ENCODE results near the gene SLFN11.
"Not testable (repeated sequence)": the region's sequence is repeated elsewhere in the genome, so short reads cannot be mapped to it uniquely, and the experiment has no call there.

The SLFN11 gene

GRCh38 chr17:35373534-35373983, at the start of gene SLFN11:
Gene SLFN11, minus strand, starts transcription at chr17:35373621. Its CDS starts 9,814 bp downstream, at chr17:35363807.
- in situ Hi-C loops (cut with HindIII; ENCODE audit: low sequenced_read_pairs), result no loop called here

GRCh38 chr17:35421069-35421468, 47.6 kb upstream of the SLFN11 start:
- in situ Hi-C loops (cut with HindIII; ENCODE audit: low sequenced_read_pairs), result not testable (repeated sequence)

DNA sequence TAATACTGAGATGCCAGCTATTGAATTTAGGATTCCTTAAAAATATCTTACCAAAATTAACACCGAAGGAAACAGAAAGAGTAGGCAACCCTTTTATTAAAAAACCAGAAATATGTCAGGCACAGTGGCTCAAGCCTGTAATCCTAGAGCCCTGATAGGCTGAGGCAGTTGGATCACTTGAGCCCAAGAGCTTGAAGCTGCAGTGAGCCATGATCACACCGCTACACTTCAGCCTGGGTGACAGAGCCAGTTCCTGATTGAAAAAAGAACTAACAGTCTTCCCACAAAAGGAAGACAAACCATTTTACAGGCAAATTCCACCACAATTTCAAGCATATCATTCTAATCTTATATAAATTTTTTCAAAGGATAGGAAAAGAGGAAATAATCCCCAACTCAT, 43.2 kb upstream of the SLFN11 start:
- in situ Hi-C loops (cut with HindIII; ENCODE audit: low sequenced_read_pairs), result no loop called here

DNA sequence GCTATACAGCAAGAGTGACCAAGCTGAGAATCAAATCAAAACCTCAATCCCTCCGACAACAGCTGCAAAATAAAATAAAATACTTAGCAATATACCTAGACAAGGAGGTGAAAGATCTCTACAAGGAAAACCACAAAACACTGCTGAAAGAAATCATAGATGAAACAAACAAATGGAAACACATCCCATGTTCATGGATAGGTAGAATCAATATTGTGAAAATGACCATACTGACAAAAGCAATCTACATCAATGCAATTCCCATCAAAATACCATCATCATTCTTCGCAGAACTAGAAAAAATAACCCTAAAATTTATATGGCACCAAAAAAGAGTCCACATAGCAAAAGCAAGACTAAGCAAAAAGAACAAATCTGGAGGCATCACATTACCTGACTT, 41.3 kb upstream of the SLFN11 start:
- in situ Hi-C loops (cut with HindIII; ENCODE audit: low sequenced_read_pairs), result not testable (repeated sequence)

DNA sequence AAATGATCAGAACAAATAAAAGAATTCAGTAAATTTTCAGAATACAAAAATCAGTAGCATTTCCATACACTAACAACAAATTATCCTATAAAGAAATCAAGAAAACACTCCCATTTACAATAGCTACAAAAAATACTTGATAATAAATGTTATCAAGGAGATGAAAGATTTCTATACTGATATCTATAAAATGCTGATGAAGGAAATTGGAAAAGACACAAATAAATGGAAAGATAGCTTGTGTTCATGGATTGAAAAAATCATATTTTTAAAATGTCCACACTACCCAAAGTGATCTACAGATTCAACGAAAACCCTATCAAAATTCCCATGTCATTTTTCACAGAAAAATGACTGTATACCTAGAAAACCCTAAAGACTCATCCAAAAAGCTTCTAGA, 40.8 kb upstream of the SLFN11 start:
- in situ Hi-C loops (cut with HindIII; ENCODE audit: low sequenced_read_pairs), result no loop called here

DNA sequence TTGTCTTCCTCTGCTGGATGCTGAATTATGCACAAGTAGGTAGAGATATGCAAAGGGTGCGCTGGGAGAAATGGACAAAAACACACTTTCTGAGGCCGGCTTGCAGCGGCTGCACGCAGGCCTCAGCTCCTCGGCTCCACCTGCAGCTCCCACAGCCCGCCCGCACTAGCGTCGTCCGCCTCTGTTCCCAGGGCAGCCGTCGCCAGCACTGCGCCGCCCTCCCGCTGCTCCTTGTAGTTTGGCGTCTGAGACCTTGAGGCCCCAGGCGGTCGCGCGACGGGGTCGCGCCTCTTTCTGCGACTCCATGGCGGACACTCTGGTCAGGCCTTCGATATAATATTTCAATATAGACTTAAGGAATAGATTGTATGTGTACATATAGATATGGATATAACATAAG, 34.1 kb upstream of the SLFN11 start:
- in situ Hi-C loops (cut with HindIII; ENCODE audit: low sequenced_read_pairs), result no loop called here

- in situ Hi-C loops (cut with HindIII; ENCODE audit: low sequenced_read_pairs), result no loop called here
Measured at GRCh38 chr17:35406568-35406967, 33.1 kb upstream of the SLFN11 start.

DNA sequence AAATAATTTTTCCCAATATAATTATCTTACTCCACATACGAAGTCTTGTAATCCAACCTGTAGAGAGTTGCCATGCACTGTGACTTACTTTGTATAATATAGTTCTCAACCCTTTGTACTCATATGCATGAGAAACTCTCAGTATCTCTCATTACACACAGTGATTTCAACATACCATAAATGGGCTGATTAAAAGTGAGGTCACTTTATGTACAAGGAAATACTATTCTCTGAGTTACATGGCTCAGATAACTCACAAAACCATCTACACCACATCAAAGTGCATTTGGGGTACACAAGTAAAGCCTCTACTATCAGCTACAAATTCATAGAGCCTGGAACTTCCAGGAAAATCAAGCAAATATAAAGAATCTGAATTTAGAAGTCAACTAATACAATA, 30.9 kb upstream of the SLFN11 start:
- in situ Hi-C loops (cut with HindIII; ENCODE audit: low sequenced_read_pairs), result no loop called here

- in situ Hi-C loops (cut with HindIII; ENCODE audit: low sequenced_read_pairs), result not testable (repeated sequence)
Measured at GRCh38 chr17:35393783-35394182, 20.4 kb upstream of the SLFN11 start.

GRCh38 chr17:35390663-35391062, 17.2 kb upstream of the SLFN11 start:
- in situ Hi-C loops (cut with HindIII; ENCODE audit: low sequenced_read_pairs), result no loop called here

- in situ Hi-C loops (cut with HindIII; ENCODE audit: low sequenced_read_pairs), result no loop called here
Measured at GRCh38 chr17:35390156-35390555, 16.7 kb upstream of the SLFN11 start.

GRCh38 chr17:35387496-35387895, 14.1 kb upstream of the SLFN11 start:
- in situ Hi-C loops (cut with HindIII; ENCODE audit: low sequenced_read_pairs), result no loop called here

GRCh38 chr17:35377706-35378105, 4.3 kb upstream of the SLFN11 start:
- in situ Hi-C loops (cut with HindIII; ENCODE audit: low sequenced_read_pairs), result no loop called here

DNA sequence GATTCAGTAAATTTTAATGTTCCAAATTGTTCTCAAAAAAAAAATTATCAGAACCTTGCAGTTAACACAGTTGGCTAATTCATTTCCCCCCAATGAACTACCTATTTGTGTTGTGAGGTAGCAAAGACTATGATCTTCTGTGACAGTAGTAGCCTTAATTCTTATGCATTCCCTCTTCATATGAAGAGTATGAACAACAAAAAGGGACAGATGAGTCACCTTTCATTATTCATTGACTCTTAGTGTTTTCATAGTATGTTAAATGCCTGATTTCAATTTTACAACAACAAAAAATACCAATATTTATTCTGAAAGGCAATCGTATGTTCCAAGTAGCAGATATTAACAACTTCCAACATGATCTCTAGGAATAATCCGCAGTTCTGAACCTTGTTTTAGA, 3.6 kb upstream of the SLFN11 start:
- in situ Hi-C loops (cut with HindIII; ENCODE audit: low sequenced_read_pairs), result no loop called here

DNA sequence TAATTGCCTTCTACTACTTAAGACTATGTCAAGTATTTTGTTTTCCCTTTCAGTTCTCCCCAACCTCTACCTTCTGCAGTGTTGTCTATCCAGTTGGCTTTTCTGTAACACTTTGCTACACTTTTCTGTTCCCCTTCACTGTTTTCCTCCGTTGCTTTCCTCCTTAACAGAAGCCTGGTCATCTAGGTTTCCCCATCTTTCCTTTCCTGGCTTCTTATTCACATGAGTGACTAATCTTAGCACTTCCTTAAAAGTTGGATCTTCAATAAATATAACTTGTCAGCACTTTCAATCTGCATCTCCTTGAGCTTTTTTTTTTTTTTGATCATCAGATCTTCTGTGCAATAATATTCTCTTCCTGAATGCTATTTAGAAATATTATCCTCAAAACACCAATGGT, 2.8 kb upstream of the SLFN11 start:
- in situ Hi-C loops (cut with HindIII; ENCODE audit: low sequenced_read_pairs), result no loop called here

- in situ Hi-C loops (cut with HindIII; ENCODE audit: low sequenced_read_pairs), result no loop called here
Measured at GRCh38 chr17:35374766-35375344, 1.4 kb upstream of the SLFN11 start.

DNA sequence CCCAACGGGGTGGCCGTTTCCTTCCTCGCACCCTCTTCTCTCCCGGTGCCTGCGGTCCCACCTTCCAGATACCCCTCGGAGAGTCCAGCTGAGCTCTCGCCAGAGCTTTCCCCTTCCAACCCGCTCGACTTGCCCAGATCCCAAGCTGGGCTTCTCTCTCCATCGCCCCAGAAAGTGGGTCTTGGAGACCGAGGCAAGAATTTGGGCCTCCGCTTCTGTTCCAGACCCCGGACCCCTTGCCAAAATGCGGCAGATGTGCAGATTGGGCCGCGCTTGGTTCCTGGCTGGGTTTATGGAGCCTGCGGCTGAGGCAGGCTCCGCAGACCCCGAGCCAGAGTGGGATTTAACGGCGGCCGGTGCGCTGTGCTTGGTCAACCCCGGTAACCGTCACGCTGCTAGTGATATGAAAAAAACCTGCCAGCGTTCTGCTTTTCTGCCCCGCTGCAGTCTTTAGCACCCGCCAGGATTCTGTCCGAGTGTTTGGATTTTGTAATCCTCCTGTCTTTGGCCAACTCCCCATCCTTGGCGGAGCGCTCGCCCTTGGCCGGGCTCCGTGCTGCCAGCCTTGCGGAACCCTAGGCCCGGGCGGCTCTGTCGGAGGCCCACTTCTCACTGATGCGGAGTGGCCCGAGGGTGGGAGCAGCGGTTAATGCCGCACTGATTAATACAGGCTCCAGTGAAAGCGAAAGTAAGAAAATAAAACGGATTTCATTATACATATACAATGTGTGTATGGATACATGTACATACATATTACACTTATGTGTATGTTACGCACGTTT, 754 bp upstream of the SLFN11 start:
- in situ Hi-C loops (cut with HindIII; ENCODE audit: low sequenced_read_pairs), result no loop called here

- in situ Hi-C loops (cut with HindIII; ENCODE audit: low sequenced_read_pairs), result no loop called here
Measured at GRCh38 chr17:35372846-35373533, 431 bp downstream of the SLFN11 start.

DNA sequence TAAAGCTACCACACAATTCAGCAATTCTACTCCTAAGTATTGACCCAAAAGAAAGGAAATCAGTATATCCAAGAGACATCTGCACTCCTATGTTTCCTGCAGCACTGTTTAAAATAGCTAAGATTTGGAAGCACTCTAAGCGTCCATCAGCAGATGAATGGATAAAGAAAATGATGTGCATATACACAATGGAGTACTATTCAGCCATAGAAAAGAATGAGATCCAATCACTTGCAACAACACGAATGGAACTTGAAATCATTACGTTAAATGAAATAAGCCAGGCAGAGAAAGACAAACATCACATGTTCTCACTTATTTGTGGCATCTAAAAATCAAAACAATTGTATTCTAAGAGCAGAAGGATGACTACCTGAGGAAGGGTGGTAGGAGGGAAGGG, 1.5 kb downstream of the SLFN11 start:
- in situ Hi-C loops (cut with HindIII; ENCODE audit: low sequenced_read_pairs), result no loop called here

GRCh38 chr17:35368081-35368830, 5.2 kb downstream of the SLFN11 start:
- in situ Hi-C loops (cut with HindIII; ENCODE audit: low sequenced_read_pairs), result no loop called here

- in situ Hi-C loops (cut with HindIII; ENCODE audit: low sequenced_read_pairs), result no loop called here
Measured at GRCh38 chr17:35361027-35361426, 12.4 kb downstream of the SLFN11 start.

All from endothelial cell of hepatic sinusoid (primary cell).